Measurements from ENCODE around the gene LRRTM4. TPM values are rescaled to one million over a fixed set of nuclear protein-coding genes. Genes with fewer than 3 reads are reported as not detected.

Gene LRRTM4
- total RNA-seq, 1 donor from 2014 or later = not detected

GRCh38 chr2:77328134-77328931 lies 193.8 kb downstream of the LRRTM4 start:
- TF ChIP-seq, protein P1, sequence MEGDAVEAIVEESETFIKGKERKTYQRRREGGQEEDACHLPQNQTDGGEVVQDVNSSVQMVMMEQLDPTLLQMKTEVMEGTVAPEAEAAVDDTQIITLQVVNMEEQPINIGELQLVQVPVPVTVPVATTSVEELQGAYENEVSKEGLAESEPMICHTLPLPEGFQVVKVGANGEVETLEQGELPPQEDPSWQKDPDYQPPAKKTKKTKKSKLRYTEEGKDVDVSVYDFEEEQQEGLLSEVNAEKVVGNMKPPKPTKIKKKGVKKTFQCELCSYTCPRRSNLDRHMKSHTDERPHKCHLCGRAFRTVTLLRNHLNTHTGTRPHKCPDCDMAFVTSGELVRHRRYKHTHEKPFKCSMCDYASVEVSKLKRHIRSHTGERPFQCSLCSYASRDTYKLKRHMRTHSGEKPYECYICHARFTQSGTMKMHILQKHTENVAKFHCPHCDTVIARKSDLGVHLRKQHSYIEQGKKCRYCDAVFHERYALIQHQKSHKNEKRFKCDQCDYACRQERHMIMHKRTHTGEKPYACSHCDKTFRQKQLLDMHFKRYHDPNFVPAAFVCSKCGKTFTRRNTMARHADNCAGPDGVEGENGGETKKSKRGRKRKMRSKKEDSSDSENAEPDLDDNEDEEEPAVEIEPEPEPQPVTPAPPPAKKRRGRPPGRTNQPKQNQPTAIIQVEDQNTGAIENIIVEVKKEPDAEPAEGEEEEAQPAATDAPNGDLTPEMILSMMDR (IDR thresholded peaks at IDR 0.05) = no peak
- Histone ChIP-seq H3K27me3 (no peaks in the 10 kb centered on the region), H3K36me3 (no peaks in the 10 kb centered on the region), H3K9me3 (no peaks in the 10 kb centered on the region), H3K27ac (no peak overlapping the region), H3K4me3 (no peak overlapping the region), H3K4me1 (no peaks in the 10 kb centered on the region)
- DNase-seq (ENCODE audit: low spot score in 2 of 2) = no peak
- intact Hi-C loops (cut with DNase I) = no loop called here

- H3K9me3 ChIP-seq = no peaks in the 10 kb centered on the region
- no peaks in the 10 kb centered on the region for H3K4me1 ChIP-seq
- TF ChIP-seq, protein P1 (IDR thresholded peaks at IDR 0.05) = no peak
- intact Hi-C loops (cut with DNase I) = no loop called here
- H3K27ac ChIP-seq = no peak overlapping the region
- H3K4me3 ChIP-seq = no peak overlapping the region
- DNase-seq (ENCODE audit: low spot score in 2 of 2) = no peak
- H3K27me3 ChIP-seq = no peaks in the 10 kb centered on the region
- no peaks in the 10 kb centered on the region for H3K36me3 ChIP-seq
Observed at GRCh38 chr2:77325395-77325794, 196.8 kb downstream of the LRRTM4 start.

DNA sequence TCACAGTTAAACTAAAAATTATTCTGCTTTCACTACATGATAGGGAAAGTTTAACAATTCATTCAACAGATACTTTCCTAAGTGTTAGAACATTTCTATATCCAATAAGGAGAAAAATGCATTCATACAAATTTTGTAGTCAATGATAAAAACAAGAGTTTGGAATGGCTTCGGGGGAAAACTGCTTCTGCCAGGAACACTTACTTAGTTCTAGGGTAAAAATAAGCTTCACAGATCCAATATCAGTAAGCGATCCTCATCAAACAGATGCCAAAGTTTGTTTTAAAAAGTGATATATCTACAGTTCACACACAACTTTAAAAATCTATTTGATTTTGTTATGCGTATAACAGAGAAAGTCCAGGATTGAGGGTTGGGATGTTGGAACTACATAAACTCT lies 199.7 kb downstream of the LRRTM4 start:
- H3K9me3 ChIP-seq = no peaks in the 10 kb centered on the region
- H3K36me3 ChIP-seq = no peaks in the 10 kb centered on the region
- H3K4me3 ChIP-seq = no peak overlapping the region
- DNase-seq (ENCODE audit: low spot score in 2 of 2) = no peak
- H3K27me3 ChIP-seq = no peaks in the 10 kb centered on the region
- no peak overlapping the region for H3K27ac ChIP-seq
- H3K4me1 ChIP-seq = no peaks in the 10 kb centered on the region
- TF ChIP-seq, protein P1 (IDR thresholded peaks at IDR 0.05) = no peak
- intact Hi-C loops (cut with DNase I) = no loop called here

GRCh38 chr2:77314721-77315120 lies 207.5 kb downstream of the LRRTM4 start:
- DNase-seq (ENCODE audit: low spot score in 2 of 2) = no peak
- no peaks in the 10 kb centered on the region for H3K4me1 ChIP-seq
- H3K27ac ChIP-seq = no peak overlapping the region
- H3K27me3 ChIP-seq = no peaks in the 10 kb centered on the region
- intact Hi-C loops (cut with DNase I) = no loop called here
- no peaks in the 10 kb centered on the region for H3K36me3 ChIP-seq
- no peak overlapping the region for H3K4me3 ChIP-seq
- no peaks in the 10 kb centered on the region for H3K9me3 ChIP-seq
- TF ChIP-seq, protein P1 (IDR thresholded peaks at IDR 0.05) = no peak

- Histone ChIP-seq H3K27ac (no peak overlapping the region), H3K9me3 (no peaks in the 10 kb centered on the region), H3K4me1 (no peaks in the 10 kb centered on the region), H3K36me3 (no peaks in the 10 kb centered on the region), H3K4me3 (no peak overlapping the region), H3K27me3 (no peaks in the 10 kb centered on the region)
- intact Hi-C loops (cut with DNase I) = no loop called here
- TF ChIP-seq, protein P1 (IDR thresholded peaks at IDR 0.05) = no peak
- no peak for DNase-seq (ENCODE audit: low spot score in 2 of 2)
Observed at GRCh38 chr2:77310416-77310815, 211.8 kb downstream of the LRRTM4 start.
